NT2/D1 (cell line): Measurements from ENCODE around the gene SLC39A13.

Experiments
- SUZ12 ChIP-seq: IDR thresholded peaks from 2 replicates; pipeline ENCODE4 v1.6.1; 2011; ENCODE audit not compliant: insufficient read length, insufficient read depth; ENCODE audit errors: extremely low read depth
- ZNF274 ChIP-seq: IDR thresholded peaks from 2 replicates; pipeline ENCODE4 v1.6.1; 2011; ENCODE audit warnings: mild to moderate bottlenecking, low read depth, low read length

- TF ChIP-seq ZNF274 (no peak), SUZ12 (no peak)
Measured at GRCh38 chr11:47376525-47377371, 31.6 kb upstream of the SLC39A13 start.
